Measurements from ENCODE around the gene ASCC3. TPM values are rescaled to one million over a fixed set of nuclear protein-coding genes. Genes with fewer than 3 reads are reported as not detected.

ASCC3 gene
- total RNA-seq, 1 donor from 2014 or later, result 47.8 TPM

DNA sequence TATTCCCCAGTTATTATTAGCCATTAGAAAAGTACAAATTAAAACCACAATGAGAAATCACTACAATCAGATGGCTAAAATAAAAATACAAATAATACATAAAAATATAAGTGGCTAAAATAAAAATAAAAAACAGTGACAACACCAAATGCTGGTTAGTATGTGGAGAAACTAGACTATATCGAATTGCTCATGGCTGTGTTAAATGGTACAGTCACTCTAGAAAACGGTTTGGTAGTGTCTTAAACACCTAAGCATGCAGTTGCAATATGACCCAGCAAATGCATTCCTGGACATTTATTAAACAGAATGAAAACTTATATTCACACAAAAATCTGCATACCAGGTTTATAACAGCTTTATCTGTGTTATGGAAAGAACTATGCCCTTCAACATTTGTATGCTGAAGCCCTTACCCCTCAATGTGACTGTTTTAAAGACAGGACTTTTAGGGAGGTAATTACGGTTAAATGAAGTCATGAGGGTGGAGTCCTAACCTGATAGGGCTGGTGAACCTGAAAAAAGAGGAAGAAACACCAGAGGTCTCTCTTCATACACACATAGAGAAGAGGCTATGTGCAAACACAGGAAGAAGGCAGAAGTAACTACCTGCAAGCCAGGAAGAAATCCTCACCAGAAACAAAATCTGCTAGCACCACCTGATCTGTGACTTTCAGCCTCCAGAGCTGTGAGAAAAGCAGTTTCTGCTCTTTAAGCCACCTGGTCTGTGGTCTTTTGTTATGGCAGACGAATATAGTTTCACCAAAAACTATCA is 84.9 kb downstream of the ASCC3 start:
- no peaks in the 10 kb centered on the region for H3K27me3 Mint-ChIP-seq
- POLR2A ChIA-PET, result no interaction called here
- TF ChIP-seq, protein P1, sequence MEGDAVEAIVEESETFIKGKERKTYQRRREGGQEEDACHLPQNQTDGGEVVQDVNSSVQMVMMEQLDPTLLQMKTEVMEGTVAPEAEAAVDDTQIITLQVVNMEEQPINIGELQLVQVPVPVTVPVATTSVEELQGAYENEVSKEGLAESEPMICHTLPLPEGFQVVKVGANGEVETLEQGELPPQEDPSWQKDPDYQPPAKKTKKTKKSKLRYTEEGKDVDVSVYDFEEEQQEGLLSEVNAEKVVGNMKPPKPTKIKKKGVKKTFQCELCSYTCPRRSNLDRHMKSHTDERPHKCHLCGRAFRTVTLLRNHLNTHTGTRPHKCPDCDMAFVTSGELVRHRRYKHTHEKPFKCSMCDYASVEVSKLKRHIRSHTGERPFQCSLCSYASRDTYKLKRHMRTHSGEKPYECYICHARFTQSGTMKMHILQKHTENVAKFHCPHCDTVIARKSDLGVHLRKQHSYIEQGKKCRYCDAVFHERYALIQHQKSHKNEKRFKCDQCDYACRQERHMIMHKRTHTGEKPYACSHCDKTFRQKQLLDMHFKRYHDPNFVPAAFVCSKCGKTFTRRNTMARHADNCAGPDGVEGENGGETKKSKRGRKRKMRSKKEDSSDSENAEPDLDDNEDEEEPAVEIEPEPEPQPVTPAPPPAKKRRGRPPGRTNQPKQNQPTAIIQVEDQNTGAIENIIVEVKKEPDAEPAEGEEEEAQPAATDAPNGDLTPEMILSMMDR (IDR thresholded peaks at IDR 0.05), result no peak
- ATAC-seq (ENCODE audit: low read depth) (peak; percentile 94), DNase-seq (no peak)
- peaks cover 29% of the 10 kb centered on the region for H3K36me3 Mint-ChIP-seq (ENCODE audit: low read depth)
- H3K4me3 Mint-ChIP-seq, result no peak overlapping the region
- CTCF ChIA-PET, result no interaction called here
- no peaks in the 10 kb centered on the region for H3K9me3 Mint-ChIP-seq
- peak overlapping the region; percentile 56 for H3K27ac Mint-ChIP-seq
- intact Hi-C loops (cut with micrococcal nuclease), result loop anchor here (5.0 kb wide), 1 partner anchor 86 kb away; the partner anchor contains the start of gene ASCC3
- peaks cover 12% of the 10 kb centered on the region for H3K4me1 Mint-ChIP-seq

DNA sequence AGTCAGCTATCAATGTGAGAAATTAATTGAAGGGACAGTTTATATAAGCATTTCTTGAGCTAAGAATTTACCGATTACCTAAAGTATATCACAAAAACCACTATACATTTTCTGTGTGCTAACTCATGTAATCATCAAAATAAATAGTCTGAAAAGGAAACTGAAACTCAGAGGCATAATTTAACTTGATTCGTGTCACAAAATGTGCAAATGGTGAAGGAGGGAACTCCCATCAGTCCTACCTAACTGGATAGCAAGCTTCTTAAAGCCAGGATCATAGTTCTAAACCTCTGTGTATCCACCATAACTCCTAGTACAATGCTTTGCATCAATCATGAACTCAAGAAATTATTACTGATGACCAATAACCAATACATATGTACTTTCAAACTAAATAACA is 91.0 kb downstream of the ASCC3 start:
- Mint-ChIP-seq H3K4me1 (peaks cover 2% of the 10 kb centered on the region), H3K27ac (no peak overlapping the region), H3K27me3 (no peaks in the 10 kb centered on the region), H3K9me3 (no peaks in the 10 kb centered on the region), H3K4me3 (no peak overlapping the region), H3K36me3 (ENCODE audit: low read depth) (peaks cover 18% of the 10 kb centered on the region)
- ATAC-seq (ENCODE audit: low read depth), result no peak
- intact Hi-C loops (cut with micrococcal nuclease), result no loop called here
- ChIA-PET POLR2A (no interaction called here), CTCF (no interaction called here)
- TF ChIP-seq, protein P1 (IDR thresholded peaks at IDR 0.05), result no peak
- DNase-seq, result no peak

DNA sequence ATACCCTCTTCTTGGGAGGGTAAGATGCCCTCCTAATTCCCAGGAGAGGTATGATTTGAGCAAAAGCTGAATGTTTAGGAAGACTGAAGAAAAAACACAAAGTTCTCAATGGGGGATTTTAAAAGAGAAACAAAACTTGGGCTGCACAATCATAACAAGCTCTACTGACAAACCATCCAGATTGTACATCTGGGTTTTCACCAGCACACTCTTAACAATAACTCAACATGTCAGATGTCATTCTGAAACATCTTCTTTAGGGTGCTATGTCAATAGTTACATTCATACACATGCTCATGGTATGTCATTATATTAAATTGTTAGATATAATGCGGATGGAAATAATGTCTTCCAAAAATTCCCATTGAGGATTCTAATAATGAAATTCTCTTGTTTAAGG is 95.1 kb downstream of the ASCC3 start:
- intact Hi-C loops (cut with micrococcal nuclease), result no loop called here
- Mint-ChIP-seq H3K27me3 (no peaks in the 10 kb centered on the region), H3K27ac (no peak overlapping the region), H3K36me3 (ENCODE audit: low read depth) (peaks cover 16% of the 10 kb centered on the region), H3K9me3 (no peaks in the 10 kb centered on the region), H3K4me3 (no peak overlapping the region), H3K4me1 (peaks cover 2% of the 10 kb centered on the region)
- CTCF ChIA-PET, result no interaction called here
- TF ChIP-seq, protein P1 (IDR thresholded peaks at IDR 0.05), result no peak
- DNase-seq, result no peak
- POLR2A ChIA-PET, result no interaction called here
- ATAC-seq (ENCODE audit: low read depth), result no peak

DNA sequence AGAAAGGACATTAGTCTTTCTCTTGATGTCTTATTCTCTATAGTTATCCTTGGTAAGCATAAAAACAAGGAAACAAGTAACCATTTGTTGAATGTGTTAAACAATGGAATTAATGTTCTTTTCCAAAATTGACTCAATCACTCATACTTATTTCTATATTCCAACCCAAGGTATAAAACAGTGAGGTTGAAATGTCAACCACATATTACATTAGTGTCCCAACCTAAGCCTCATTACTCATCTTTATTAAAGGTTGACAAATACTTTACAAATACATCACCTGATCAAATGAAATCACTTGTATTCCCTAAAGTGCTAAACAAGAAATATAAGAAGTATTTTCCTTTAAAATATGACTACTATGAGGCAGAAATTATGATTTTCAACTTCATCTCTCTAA is 100.5 kb downstream of the ASCC3 start:
- Mint-ChIP-seq H3K9me3 (no peaks in the 10 kb centered on the region), H3K27me3 (no peaks in the 10 kb centered on the region)

DNA sequence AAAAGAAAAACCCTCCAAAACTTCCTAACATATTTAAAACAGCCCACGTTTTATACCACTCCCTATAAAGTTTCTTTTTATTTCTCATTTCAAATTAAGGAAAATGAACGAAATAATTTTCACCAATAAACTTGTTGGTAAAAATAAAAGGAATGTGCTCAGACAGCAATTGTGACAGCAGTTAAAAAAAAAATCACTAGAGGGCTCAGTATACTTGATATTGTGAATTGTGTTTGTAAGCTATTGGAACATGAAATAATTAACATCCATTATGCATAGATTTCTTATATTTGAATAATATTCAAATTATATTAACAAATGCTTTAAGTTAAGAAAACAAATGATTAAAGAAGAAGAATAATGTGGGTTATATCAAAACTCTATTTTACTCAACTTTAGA is 105.5 kb downstream of the ASCC3 start:
- H3K36me3 Mint-ChIP-seq (ENCODE audit: low read depth), result peaks cover 8% of the 10 kb centered on the region
- TF ChIP-seq, protein P1 (IDR thresholded peaks at IDR 0.05), result no peak
- CTCF ChIA-PET, result no interaction called here
- DNase-seq (no peak), ATAC-seq (ENCODE audit: low read depth) (no peak)
- no peaks in the 10 kb centered on the region for H3K27me3 Mint-ChIP-seq
- intact Hi-C loops (cut with micrococcal nuclease), result no loop called here
- POLR2A ChIA-PET, result no interaction called here
- H3K9me3 Mint-ChIP-seq, result no peaks in the 10 kb centered on the region
- no peak overlapping the region for H3K27ac Mint-ChIP-seq
- no peak overlapping the region for H3K4me3 Mint-ChIP-seq
- no peaks in the 10 kb centered on the region for H3K4me1 Mint-ChIP-seq

More for the DNA sequence above, 100.5 kb downstream of the ASCC3 start:
- Mint-ChIP-seq H3K4me1 (no peaks in the 10 kb centered on the region), H3K4me3 (no peak overlapping the region), H3K27ac (no peak overlapping the region), H3K36me3 (ENCODE audit: low read depth) (peaks cover 7% of the 10 kb centered on the region)
- POLR2A ChIA-PET, result interaction anchor here (0.7 kb wide), 1 partner anchor 131 kb away, joined by 4 read pairs; no protein-coding TSS in a partner anchor
- intact Hi-C loops (cut with micrococcal nuclease), result no loop called here
- ATAC-seq (ENCODE audit: low read depth) (no peak), DNase-seq (no peak)
- TF ChIP-seq, protein P1 (IDR thresholded peaks at IDR 0.05), result no peak
- CTCF ChIA-PET, result no interaction called here
